Smooth muscle cell (in vitro differentiated cells): ENCODE results near the gene PPAT. TPM values are rescaled to one million over a fixed set of nuclear protein-coding genes. Genes with fewer than 3 reads are reported as not detected.

Source experiments
- DNase-seq: peaks from one replicate; lab custom pipeline; 2025; ENCODE audit not compliant: unreplicated experiment; lab: John Stamatoyannopoulos, UW
- H2AFZ ChIP-seq: fragments of 200-600 bp; sonication (generic); 2 replicates; pipeline ENCODE4 v1.6.0; 2016; ENCODE audit warnings: antibody characterized with exemption, low read depth, mild to moderate bottlenecking
- H3F3A ChIP-seq: fragments of 200-600 bp; sonication (generic); 2 replicates; pipeline ENCODE4 v1.6.0; 2017; ENCODE audit warnings: antibody characterized with exemption, low read depth
- H3K27ac ChIP-seq: fragments of 200-600 bp; sonication (generic); 2 replicates; pipeline ENCODE4 v1.5.1; 2016; ENCODE audit warnings: low read depth, mild to moderate bottlenecking
- H3K27me3 ChIP-seq: fragments of 200-600 bp; sonication (generic); 2 replicates; pipeline ENCODE4 v1.6.1; 2016; ENCODE audit warnings: low read depth, mild to moderate bottlenecking
- H3K36me3 ChIP-seq: fragments of 200-600 bp; sonication (generic); 2 replicates; pipeline ENCODE4 v1.5.1; 2016; ENCODE audit warnings: low read depth
- H3K4me1 ChIP-seq: fragments of 200-600 bp; sonication (generic); 2 replicates; pipeline ENCODE4 v1.5.1; 2016; ENCODE audit warnings: low read depth
- H3K4me2 ChIP-seq: fragments of 200-600 bp; sonication (generic); 2 replicates; pipeline ENCODE4 v1.6.0; 2016; ENCODE audit warnings: mild to moderate bottlenecking
- H3K4me3 ChIP-seq: fragments of 200-600 bp; sonication (generic); 2 replicates; pipeline ENCODE4 v1.5.1; 2016; ENCODE audit warnings: mild to moderate bottlenecking
- H3K79me2 ChIP-seq: fragments of 200-600 bp; sonication (generic); 2 replicates; pipeline ENCODE4 v1.6.0; 2016; ENCODE audit warnings: low read depth, mild to moderate bottlenecking
- H3K9ac ChIP-seq: fragments of 200-600 bp; sonication (generic); 2 replicates; pipeline ENCODE4 v1.6.0; 2016; ENCODE audit warnings: low read depth
- H3K9me3 ChIP-seq: fragments of 200-600 bp; sonication (generic); replicated peaks from 2 replicates; pipeline ENCODE4 v1.5.1; 2016; ENCODE audit warnings: low read depth
- H4K20me1 ChIP-seq: fragments of 200-600 bp; sonication (generic); 2 replicates; pipeline ENCODE4 v1.6.0; 2016; ENCODE audit warnings: low read depth
- WGBS: methylation state at CpG from one replicate; pipeline ENCODE4 v1.1.7; 2016; ENCODE audit warnings: low lambda C conversion rate; 5-methylcytosine and 5-hydroxymethylcytosine counted together
- polyA plus RNA-seq: library from polyadenylated mRNA; unstranded; fragments of >200 nt; fragmentation: Nextera tagmentation; extraction: Ambion mirVana; gene quantifications from 2 replicates; pipeline ENCODE4 v1.2.1, GENCODE V29; 2016
- total RNA-seq: library from RNA; depleted of rRNA; stranded (reverse); fragments of >200 nt; gene quantifications from 2 replicates; pipeline ENCODE4 v1.2.3, GENCODE V29; 2014
- TF ChIP-seq, protein P1 (sequence below): fragments of 200-600 bp; sonication (generic); IDR thresholded peaks from 2 replicates; pipeline ENCODE4 v1.5.1; 2017; ENCODE audit warnings: borderline replicate concordance, mild to moderate bottlenecking, antibody characterized with exemption; ENCODE audit not compliant: insufficient read depth, poor library complexity, severe bottlenecking

The PPAT gene
- total and polyA plus RNA-seq, 2 experiments from 2014 or later, result 11.6 to 26.8 TPM

DNA sequence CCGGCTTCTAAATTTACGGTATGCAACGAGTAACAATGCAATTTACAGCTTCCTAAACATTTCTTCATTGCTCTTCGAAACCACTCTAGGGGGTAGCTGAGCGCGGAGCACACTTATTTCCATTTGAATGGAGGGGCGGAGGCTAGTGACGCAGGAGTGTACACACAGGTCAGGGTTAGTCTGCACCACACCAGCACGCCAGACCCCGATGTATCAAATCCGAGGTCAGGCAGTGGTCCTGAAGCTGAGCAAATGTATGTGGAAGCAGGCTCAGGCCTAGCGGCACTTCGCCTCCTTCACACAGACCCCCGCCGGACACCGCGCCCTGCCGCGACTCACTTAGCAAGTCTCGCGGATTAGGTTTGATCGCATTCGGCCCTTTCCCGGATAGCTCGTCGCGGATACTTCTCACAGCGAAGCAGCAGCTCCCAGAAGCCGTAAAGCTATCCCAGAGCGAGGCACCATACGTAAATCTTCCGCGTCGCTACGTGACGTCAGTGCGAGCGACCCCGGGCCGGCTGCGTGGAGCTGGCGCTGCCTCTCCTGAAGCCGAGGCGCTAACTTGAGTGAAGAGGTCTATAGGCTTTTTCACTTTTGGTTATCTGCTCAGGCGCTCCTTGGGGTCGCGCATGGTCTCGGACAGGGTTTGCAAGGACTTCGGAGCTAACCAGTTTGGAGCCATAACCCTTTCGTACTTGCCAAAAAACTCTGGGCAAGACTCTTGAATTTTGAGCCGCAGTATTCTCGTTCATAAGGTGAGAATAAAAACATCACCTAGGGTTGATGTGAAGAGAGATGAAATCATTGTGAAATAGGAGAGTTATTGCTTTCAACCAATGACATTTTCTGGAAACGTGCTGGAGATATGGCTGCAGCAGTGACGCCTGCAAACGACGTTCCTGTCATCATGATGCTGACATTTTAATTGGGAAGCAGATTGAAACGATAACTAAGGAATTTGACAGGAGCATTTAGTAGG is 48.1 kb downstream of the PPAT start, which contains the start of gene AASDH:
AASDH (minus strand) TSS at position 469 of the 979 bp plus-strand sequence. CDS start 3,192 bp downstream, outside the sequence.
- Histone ChIP-seq H3K36me3 (no peaks in the 10 kb centered on the region), H3K9me3 (no peaks in the 10 kb centered on the region), H3K4me1 (peaks cover 8% of the 10 kb centered on the region), H3K4me3 (peak within 1 kb of the TSS; percentile 81), H4K20me1 (no peaks in the 10 kb centered on the region), H3K27ac (peak within 1 kb of the TSS; percentile 94), H3K4me2 (peak within 1 kb of the TSS; percentile 89), H3K79me2 (peaks cover 30% of the 10 kb centered on the region), H3K27me3 (no peaks in the 10 kb centered on the region), H3F3A (no peaks in the 10 kb centered on the region), H2AFZ (peak within 1 kb of the TSS; percentile 88), H3K9ac (peak within 1 kb of the TSS; percentile 93)
- TF ChIP-seq, protein P1, sequence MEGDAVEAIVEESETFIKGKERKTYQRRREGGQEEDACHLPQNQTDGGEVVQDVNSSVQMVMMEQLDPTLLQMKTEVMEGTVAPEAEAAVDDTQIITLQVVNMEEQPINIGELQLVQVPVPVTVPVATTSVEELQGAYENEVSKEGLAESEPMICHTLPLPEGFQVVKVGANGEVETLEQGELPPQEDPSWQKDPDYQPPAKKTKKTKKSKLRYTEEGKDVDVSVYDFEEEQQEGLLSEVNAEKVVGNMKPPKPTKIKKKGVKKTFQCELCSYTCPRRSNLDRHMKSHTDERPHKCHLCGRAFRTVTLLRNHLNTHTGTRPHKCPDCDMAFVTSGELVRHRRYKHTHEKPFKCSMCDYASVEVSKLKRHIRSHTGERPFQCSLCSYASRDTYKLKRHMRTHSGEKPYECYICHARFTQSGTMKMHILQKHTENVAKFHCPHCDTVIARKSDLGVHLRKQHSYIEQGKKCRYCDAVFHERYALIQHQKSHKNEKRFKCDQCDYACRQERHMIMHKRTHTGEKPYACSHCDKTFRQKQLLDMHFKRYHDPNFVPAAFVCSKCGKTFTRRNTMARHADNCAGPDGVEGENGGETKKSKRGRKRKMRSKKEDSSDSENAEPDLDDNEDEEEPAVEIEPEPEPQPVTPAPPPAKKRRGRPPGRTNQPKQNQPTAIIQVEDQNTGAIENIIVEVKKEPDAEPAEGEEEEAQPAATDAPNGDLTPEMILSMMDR, result no peak
- DNase-seq, result peak; percentile 87
- 1% methylated on average over 57 of the region's 57 CpGs for WGBS

GRCh38 chr4:56386091-56386490 is 49.3 kb downstream of the PPAT start:
- no peak overlapping the region for H3K9ac ChIP-seq
- H2AFZ ChIP-seq, result peak overlapping the region; percentile 56
- peak overlapping the region; percentile 81 for H3K4me2 ChIP-seq
- TF ChIP-seq, protein P1, result no peak
- H3K36me3 ChIP-seq, result no peaks in the 10 kb centered on the region
- no peaks in the 10 kb centered on the region for H3K9me3 ChIP-seq
- H3K79me2 ChIP-seq, result peaks cover 30% of the 10 kb centered on the region
- H4K20me1 ChIP-seq, result no peaks in the 10 kb centered on the region
- H3K27me3 ChIP-seq, result no peaks in the 10 kb centered on the region
- 92% methylated on average over 4 of the region's 4 CpGs for WGBS
- no peaks in the 10 kb centered on the region for H3F3A ChIP-seq
- peaks cover 8% of the 10 kb centered on the region for H3K4me1 ChIP-seq
- H3K4me3 ChIP-seq, result peak overlapping the region; percentile 81
- H3K27ac ChIP-seq, result peak overlapping the region; percentile 94
- no peak for DNase-seq

DNA sequence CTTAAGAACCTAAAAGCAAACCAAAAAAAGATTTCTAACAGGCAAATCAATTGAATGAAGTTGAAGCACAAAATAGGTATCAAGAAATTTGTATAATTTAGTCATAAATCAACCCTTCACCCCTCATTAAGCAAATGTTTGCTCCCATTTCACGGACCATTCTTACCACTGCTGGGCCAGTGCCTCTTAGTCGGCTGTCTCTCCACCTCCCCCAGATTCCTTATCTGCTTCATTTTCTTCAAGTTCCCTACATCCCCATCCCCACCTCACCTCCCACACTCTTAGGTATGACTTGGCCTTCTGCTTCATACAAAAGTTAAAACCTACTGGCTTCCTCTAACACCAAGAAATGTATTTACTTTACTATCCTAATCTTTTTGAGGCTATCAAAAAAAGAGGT is 60.0 kb downstream of the PPAT start:
- H4K20me1 ChIP-seq, result no peaks in the 10 kb centered on the region
- H3K4me1 ChIP-seq, result no peaks in the 10 kb centered on the region
- H3K9me3 ChIP-seq, result no peaks in the 10 kb centered on the region
- no peak overlapping the region for H2AFZ ChIP-seq
- H3K36me3 ChIP-seq, result no peaks in the 10 kb centered on the region
- DNase-seq, result no peak
- H3K27me3 ChIP-seq, result no peaks in the 10 kb centered on the region
- no peak overlapping the region for H3K9ac ChIP-seq
- H3F3A ChIP-seq, result no peaks in the 10 kb centered on the region
- H3K4me3 ChIP-seq, result no peak overlapping the region
- no peak overlapping the region for H3K27ac ChIP-seq
- no peak overlapping the region for H3K4me2 ChIP-seq
- 85% methylated on average over 2 of the region's 2 CpGs for WGBS
- H3K79me2 ChIP-seq, result no peaks in the 10 kb centered on the region
- TF ChIP-seq, protein P1, result no peak

- no peak for DNase-seq
- Histone ChIP-seq H3K27me3 (no peaks in the 10 kb centered on the region), H3K4me2 (no peak overlapping the region), H2AFZ (no peak overlapping the region), H3K4me3 (no peak overlapping the region), H3K79me2 (no peaks in the 10 kb centered on the region), H3K27ac (no peak overlapping the region), H3F3A (no peaks in the 10 kb centered on the region), H3K36me3 (no peaks in the 10 kb centered on the region), H4K20me1 (no peaks in the 10 kb centered on the region), H3K9ac (no peak overlapping the region), H3K9me3 (no peaks in the 10 kb centered on the region), H3K4me1 (no peaks in the 10 kb centered on the region)
- WGBS, result 100% methylated on average over 1 of the region's 1 CpG
- TF ChIP-seq, protein P1, result no peak
Observed at GRCh38 chr4:56374956-56375355, 60.5 kb downstream of the PPAT start.
